ENCODE measurements around the gene GRK7.
"Not testable (repeated sequence)": the region's sequence is repeated elsewhere in the genome, so short reads cannot be mapped to it uniquely, and the experiment has no call there.

The GRK7 gene

GRCh38 chr3:141739731-141740130 lies 23.5 kb upstream of the GRK7 start:
- TF ChIP-seq, protein P1, sequence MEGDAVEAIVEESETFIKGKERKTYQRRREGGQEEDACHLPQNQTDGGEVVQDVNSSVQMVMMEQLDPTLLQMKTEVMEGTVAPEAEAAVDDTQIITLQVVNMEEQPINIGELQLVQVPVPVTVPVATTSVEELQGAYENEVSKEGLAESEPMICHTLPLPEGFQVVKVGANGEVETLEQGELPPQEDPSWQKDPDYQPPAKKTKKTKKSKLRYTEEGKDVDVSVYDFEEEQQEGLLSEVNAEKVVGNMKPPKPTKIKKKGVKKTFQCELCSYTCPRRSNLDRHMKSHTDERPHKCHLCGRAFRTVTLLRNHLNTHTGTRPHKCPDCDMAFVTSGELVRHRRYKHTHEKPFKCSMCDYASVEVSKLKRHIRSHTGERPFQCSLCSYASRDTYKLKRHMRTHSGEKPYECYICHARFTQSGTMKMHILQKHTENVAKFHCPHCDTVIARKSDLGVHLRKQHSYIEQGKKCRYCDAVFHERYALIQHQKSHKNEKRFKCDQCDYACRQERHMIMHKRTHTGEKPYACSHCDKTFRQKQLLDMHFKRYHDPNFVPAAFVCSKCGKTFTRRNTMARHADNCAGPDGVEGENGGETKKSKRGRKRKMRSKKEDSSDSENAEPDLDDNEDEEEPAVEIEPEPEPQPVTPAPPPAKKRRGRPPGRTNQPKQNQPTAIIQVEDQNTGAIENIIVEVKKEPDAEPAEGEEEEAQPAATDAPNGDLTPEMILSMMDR (IDR thresholded peaks at IDR 0.05; ENCODE audit: low read depth, low read length) = no peak
- Histone ChIP-seq H3K27ac (no peak overlapping the region), H3K4me3 (ENCODE audit: low read depth, low read length) (no peak overlapping the region), H3K36me3 (peaks cover 8% of the 10 kb centered on the region), H3K27me3 (ENCODE audit: insufficient read depth, low read depth, severe bottlenecking) (no peaks in the 10 kb centered on the region), H3K9me3 (ENCODE audit: severe bottlenecking) (no peaks in the 10 kb centered on the region)
- no peak for DNase-seq

- Histone ChIP-seq H3K36me3 (peaks cover 12% of the 10 kb centered on the region), H3K27me3 (ENCODE audit: insufficient read depth, low read depth, severe bottlenecking) (no peaks in the 10 kb centered on the region), H3K27ac (no peak overlapping the region), H3K9me3 (ENCODE audit: severe bottlenecking) (no peaks in the 10 kb centered on the region), H3K4me3 (ENCODE audit: low read depth, low read length) (no peak overlapping the region)
- TF ChIP-seq, protein P1 (IDR thresholded peaks at IDR 0.05; ENCODE audit: low read depth, low read length) = no peak
- DNase-seq = no peak
Observed at GRCh38 chr3:141740349-141740748, 22.9 kb upstream of the GRK7 start.

- Histone ChIP-seq H3K4me3 (ENCODE audit: low read depth, low read length) (no peak overlapping the region), H3K9me3 (ENCODE audit: severe bottlenecking) (no peaks in the 10 kb centered on the region), H3K27ac (no peak overlapping the region), H3K36me3 (peaks cover 20% of the 10 kb centered on the region), H3K27me3 (ENCODE audit: insufficient read depth, low read depth, severe bottlenecking) (no peaks in the 10 kb centered on the region)
- TF ChIP-seq, protein P1 (IDR thresholded peaks at IDR 0.05; ENCODE audit: low read depth, low read length) = no peak
- DNase-seq = no peak
Observed at GRCh38 chr3:141743305-141743704, 19.9 kb upstream of the GRK7 start.

DNA sequence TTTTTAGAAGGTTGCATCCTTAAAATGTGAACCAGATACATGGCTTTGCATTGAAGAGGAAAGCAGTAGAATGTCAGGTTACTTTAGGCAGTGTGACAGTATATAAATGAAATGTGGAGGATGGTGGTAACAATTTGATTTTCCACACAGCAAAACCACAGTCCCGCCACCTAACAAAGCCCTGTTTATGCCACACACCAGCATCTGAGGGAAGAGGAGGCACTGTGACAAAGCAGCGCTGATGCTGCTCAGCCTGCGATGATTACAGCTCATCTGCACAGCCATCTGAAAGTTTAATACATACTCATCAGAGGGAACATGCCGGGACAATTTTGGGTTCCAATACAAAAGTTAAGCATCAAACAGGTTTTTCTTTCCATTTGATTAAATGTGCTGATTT lies 16.2 kb upstream of the GRK7 start:
- no peak overlapping the region for H3K4me3 ChIP-seq (ENCODE audit: low read depth, low read length)
- H3K27ac ChIP-seq = no peak overlapping the region
- peaks cover 20% of the 10 kb centered on the region for H3K36me3 ChIP-seq
- DNase-seq = no peak
- TF ChIP-seq, protein P1 (IDR thresholded peaks at IDR 0.05; ENCODE audit: low read depth, low read length) = no peak
- H3K27me3 ChIP-seq (ENCODE audit: insufficient read depth, low read depth, severe bottlenecking) = no peaks in the 10 kb centered on the region
- no peaks in the 10 kb centered on the region for H3K9me3 ChIP-seq (ENCODE audit: severe bottlenecking)

DNA sequence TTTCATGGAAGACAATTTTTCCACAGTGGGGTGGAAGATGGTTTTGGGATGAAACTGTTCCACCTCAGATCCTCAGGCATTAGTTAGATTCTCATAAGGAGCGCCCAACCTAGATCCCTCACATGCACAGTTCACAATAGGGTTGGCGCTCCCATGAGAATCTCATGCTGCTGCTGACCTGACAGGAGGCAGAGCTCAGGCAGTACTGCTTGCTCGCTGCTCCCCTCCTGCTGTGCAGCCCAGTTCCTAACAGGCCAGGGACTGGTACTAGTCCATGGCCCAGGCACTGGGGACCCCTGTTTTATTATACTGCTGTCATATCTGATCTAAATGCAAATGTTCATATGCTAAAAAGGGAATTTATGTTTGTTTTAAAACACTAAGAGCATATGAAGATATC lies 9.8 kb upstream of the GRK7 start:
- Histone ChIP-seq H3K27me3 (ENCODE audit: insufficient read depth, low read depth, severe bottlenecking) (no peaks in the 10 kb centered on the region), H3K9me3 (ENCODE audit: severe bottlenecking) (no peaks in the 10 kb centered on the region), H3K27ac (no peak overlapping the region), H3K4me3 (ENCODE audit: low read depth, low read length) (no peak overlapping the region), H3K36me3 (no peaks in the 10 kb centered on the region)
- TF ChIP-seq, protein P1 (IDR thresholded peaks at IDR 0.05; ENCODE audit: low read depth, low read length) = no peak
- no peak for DNase-seq

GRCh38 chr3:141754032-141754431 lies 9.2 kb upstream of the GRK7 start:
- Histone ChIP-seq H3K27me3 (ENCODE audit: insufficient read depth, low read depth, severe bottlenecking) (no peaks in the 10 kb centered on the region), H3K9me3 (ENCODE audit: severe bottlenecking) (no peaks in the 10 kb centered on the region), H3K27ac (no peak overlapping the region), H3K36me3 (no peaks in the 10 kb centered on the region), H3K4me3 (ENCODE audit: low read depth, low read length) (no peak overlapping the region)
- TF ChIP-seq, protein P1 (IDR thresholded peaks at IDR 0.05; ENCODE audit: low read depth, low read length) = no peak
- DNase-seq = no peak

- not testable (repeated sequence) for H3K27ac ChIP-seq, DNase-seq
Observed at GRCh38 chr3:141762552-141762951, 656 bp upstream of the GRK7 start.

More at GRCh38 chr3:141762552-141762951, 656 bp upstream of the GRK7 start:
- not testable (repeated sequence) for H3K9me3 ChIP-seq (ENCODE audit: severe bottlenecking); H3K36me3 ChIP-seq; H3K27me3 ChIP-seq (ENCODE audit: insufficient read depth, low read depth, severe bottlenecking); H3K4me3 ChIP-seq (ENCODE audit: low read depth, low read length)
